ENCODE results near the gene SLC44A4.
A peak's percentile ranks its signal among the peaks of the same experiment; 100 is the strongest.
"Not testable (repeated sequence)": the region's sequence is repeated elsewhere in the genome, so short reads cannot be mapped to it uniquely, and the experiment has no call there.

The SLC44A4 gene

DNA sequence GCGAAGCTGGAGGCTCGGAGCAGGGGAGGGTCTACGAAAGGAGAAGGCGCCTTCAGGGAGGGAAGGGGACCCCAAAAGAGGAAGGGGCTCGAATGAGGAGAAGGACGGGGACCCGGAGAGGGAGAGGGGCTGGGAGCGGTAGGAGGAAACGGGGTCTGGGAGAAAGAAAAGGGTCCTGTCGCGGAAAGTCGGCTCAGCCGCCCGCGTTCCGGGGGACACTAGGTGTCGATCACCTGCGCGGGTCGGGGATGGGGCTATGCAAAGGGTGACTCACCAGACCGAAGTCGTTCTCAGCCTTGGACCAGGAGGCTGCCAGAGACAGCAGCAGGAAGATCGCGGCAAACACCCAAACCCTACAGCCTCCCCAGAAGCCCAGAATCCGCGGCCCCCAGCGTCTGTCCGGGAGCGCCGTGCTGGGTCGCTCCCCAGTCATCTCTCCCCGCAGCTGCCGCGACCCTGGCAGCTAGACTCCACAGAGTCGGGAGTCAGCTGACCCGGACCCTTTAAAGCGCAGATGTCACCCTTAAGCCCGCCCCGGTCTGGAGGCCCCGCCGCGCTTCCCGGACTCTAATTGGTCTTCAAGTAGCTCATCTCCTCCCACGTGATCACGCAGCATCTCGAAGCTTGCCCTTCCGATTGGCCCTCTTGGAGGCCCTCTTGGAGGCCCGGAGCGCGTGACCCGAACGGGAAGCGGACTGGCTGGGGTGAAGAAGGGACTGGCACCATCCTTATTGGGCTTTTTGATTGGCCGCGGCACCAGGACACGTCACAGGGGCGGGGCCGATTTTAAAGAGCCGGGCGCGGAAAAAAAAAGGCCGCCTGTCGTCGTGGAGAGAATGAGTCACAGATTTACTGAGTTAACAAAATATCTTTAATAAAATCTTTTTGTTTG is 16.2 kb downstream of the SLC44A4 start, which contains the start of gene NEU1:
TSS of gene NEU1 (minus strand) at position 478 of the 892 bp plus-strand sequence. CDS start at position 433, 45 bp downstream.
- peak within 1 kb of the TSS; percentile 98 for H3K4me3 ChIP-seq (ENCODE audit: low read length)
- peak; percentile 100 for DNase-seq (ENCODE audit: low read depth)
- TF ChIP-seq, protein P1, sequence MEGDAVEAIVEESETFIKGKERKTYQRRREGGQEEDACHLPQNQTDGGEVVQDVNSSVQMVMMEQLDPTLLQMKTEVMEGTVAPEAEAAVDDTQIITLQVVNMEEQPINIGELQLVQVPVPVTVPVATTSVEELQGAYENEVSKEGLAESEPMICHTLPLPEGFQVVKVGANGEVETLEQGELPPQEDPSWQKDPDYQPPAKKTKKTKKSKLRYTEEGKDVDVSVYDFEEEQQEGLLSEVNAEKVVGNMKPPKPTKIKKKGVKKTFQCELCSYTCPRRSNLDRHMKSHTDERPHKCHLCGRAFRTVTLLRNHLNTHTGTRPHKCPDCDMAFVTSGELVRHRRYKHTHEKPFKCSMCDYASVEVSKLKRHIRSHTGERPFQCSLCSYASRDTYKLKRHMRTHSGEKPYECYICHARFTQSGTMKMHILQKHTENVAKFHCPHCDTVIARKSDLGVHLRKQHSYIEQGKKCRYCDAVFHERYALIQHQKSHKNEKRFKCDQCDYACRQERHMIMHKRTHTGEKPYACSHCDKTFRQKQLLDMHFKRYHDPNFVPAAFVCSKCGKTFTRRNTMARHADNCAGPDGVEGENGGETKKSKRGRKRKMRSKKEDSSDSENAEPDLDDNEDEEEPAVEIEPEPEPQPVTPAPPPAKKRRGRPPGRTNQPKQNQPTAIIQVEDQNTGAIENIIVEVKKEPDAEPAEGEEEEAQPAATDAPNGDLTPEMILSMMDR (conservative IDR thresholded peaks at IDR 0.05; ENCODE audit: low read depth, low read length) = no peak

DNA sequence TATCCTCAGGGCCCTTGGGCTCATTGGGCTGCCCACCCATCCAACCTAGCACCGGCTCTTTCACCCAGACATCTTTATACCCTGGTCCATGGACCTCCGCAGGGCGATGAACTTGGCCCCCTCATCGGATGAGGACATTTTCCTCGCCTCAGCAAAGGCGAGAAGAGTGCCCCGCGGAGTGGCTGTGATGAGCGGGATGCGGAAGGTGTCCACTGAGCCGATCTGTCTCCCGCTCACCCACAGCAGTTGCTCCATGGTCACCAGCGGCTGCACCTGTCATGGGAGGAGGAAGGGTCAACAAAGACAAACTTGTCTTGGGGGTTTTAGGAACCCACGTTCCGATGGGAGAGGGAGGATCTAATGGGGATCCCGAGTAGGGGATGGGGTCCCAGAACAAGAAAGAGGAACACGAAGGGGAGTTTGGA is 16.9 kb downstream of the SLC44A4 start:
- DNase-seq (ENCODE audit: low read depth) = no peak
- peak overlapping the region; percentile 98 for H3K4me3 ChIP-seq (ENCODE audit: low read length)
- TF ChIP-seq, protein P1 (conservative IDR thresholded peaks at IDR 0.05; ENCODE audit: low read depth, low read length) = no peak

DNA sequence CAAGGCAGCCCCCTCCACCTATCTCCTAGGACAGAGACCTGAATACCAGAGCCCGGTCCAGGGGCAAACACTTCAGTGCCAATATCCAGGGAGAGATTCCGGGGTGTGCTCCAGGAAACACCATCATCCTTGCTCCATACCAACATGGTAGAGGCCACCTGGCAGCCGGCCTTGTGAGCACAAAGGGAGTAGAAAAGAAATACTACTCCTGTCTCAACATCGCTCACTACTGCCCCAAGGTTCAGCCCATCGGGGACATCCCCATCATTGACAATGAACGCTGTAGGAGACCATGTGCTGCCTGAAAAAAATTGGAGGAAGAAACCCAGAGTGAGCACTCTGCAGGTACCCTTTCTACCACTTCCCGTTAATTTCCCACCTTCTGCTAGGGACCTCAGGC is 17.6 kb downstream of the SLC44A4 start:
- DNase-seq (ENCODE audit: low read depth) = no peak
- H3K4me3 ChIP-seq (ENCODE audit: low read length) = no peak overlapping the region
- TF ChIP-seq, protein P1 (conservative IDR thresholded peaks at IDR 0.05; ENCODE audit: low read depth, low read length) = no peak

DNA sequence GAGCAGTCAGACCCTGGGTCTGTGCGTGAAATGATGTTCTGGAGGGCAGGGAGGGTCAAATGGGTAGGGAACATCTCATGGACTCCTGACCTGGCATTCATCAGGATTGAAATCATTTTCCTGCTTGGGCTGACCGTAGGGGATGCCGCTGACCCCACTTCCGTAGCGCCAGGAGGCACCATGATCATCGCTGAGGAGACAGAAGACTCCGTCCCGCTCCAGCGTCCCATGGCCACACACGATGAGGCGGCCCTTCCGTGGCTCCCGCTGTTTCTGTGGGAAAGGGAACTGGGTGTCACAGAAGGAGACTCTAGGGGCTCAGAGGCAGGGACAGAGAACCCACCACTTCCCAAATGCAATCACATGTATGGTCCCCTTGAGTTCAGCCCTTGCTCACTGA is 18.4 kb downstream of the SLC44A4 start:
- TF ChIP-seq, protein P1 (conservative IDR thresholded peaks at IDR 0.05; ENCODE audit: low read depth, low read length) = no peak
- DNase-seq (ENCODE audit: low read depth) = no peak
- H3K4me3 ChIP-seq (ENCODE audit: low read length) = no peak overlapping the region

DNA sequence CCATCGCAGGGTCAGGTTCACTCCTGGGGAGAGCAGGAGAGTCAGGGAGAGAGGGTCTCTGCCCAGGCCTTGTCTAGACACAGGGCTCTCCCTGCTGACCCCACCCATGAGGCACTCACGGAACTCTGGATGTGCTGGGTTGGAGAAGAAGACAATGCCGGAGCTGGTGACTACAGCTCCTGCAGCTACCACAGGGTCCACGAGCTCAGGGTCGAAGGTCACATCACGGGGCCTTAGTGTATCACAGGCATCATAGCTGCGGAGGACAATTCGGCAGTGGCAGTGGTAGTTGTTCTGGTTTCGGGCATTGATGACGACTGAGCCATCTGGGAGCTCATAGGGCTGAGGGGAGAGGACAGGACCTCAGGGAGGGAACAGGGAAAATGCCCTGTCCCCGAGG is 18.9 kb downstream of the SLC44A4 start:
- no peak for DNase-seq (ENCODE audit: low read depth)
- no peak overlapping the region for H3K4me3 ChIP-seq (ENCODE audit: low read length)
- TF ChIP-seq, protein P1 (conservative IDR thresholded peaks at IDR 0.05; ENCODE audit: low read depth, low read length) = no peak

DNA sequence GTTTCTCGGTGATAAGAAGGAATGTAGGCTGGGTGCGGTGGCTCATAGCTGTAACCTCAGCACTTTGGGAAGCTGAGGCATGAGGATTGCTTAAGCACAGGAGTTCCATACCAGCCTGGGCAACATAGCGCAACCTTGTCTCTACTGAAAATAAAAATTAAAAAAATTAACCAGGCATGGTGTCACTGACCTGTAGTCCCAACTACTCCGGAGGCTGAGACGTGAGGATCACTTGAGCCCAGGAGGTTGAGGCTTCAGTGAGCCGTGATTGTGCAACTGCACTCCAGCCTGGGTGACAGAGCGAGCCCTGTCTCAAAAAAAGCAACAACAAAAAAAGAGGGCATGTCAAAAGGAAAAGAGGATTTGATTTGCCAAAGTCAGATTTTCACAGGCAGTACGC is 20.1 kb downstream of the SLC44A4 start:
- no peak for DNase-seq (ENCODE audit: low read depth)
- TF ChIP-seq, protein P1 (conservative IDR thresholded peaks at IDR 0.05; ENCODE audit: low read depth, low read length) = no peak
- H3K4me3 ChIP-seq (ENCODE audit: low read length) = no peak overlapping the region

DNA sequence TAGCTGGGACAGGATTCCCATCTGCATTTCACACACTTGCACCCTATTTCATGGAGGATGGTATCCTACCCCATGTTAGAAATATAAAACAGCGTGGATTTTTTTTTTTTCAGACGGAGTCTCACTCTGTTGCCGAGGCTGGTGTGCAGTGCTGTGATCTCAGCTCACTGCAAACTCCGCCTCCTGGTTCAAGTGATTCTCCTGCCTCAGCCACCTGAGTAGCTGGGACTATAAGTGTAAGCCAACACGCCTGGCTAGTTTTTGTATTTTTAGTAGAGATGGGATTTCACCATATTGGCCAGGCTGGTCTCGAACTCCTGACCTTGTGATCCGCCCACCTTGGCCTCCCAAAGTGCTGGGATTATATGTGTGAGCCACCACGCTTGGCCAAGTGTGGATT is 21.0 kb downstream of the SLC44A4 start:
- H3K4me3 ChIP-seq (ENCODE audit: low read length); DNase-seq (ENCODE audit: low read depth): not testable (repeated sequence)

DNA sequence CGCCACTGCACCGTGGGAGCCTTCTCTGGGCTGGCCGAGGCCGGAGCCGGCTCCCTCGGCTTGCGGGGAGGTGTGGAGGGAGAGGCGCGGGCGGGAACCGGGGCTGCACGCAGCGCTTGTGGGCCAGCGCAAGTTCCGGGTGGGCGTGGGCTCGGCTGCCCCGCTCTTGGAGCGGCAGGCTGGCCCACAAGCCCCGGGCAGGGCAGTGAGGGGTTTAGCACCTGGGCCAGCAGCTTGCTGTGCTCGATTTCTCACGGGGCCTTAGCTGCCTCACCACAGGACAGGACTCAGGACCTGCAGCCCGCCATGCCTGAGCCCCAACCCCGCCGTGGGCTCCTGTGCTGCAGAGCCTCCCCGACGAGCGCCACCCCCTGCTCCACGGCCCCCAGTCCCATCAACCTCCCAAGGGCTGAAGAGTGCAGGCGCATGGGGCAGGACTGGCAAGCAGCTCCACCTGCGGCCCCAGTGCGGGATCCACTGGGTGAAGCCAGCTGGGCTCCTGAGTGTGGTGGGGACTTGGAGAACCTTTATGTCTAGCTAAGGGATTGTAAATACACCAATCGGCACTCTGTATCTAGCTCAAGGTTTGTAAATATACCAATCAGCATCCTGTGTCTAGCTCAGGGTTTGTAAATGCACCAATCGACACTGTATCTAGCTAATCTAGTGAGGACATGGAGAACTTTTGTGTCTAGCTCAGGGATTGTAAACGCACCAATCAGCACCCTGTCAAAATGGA is 26.6 kb downstream of the SLC44A4 start:
- DNase-seq (ENCODE audit: low read depth); H3K4me3 ChIP-seq (ENCODE audit: low read length): not testable (repeated sequence)

All from retinal pigment epithelial cell (primary cell).